ENCODE data around the gene LY6G5B.

The LY6G5B gene

DNA sequence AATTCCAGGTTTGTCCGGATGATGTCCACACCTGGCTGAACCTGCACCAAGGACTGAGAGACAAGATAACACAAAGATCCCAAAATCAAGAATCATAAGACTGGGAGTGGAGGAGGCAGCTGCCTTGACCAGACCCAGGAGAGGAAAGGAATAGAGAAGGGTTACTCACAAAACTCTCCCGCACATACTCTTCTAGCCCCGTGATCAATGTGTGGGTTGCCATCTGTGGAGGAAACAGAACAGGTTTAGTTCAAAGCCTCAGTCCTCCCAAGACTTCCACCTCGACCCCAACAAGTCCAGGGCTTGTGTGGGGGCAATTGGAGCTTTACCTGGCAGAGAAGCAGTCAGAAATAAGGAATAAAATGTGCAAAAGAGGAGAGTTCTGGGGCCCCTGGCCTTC is 28.4 kb upstream of the LY6G5B start:
- no peak for DNase-seq (ENCODE audit: extremely low read depth, low read depth)
- TF ChIP-seq, protein P1, sequence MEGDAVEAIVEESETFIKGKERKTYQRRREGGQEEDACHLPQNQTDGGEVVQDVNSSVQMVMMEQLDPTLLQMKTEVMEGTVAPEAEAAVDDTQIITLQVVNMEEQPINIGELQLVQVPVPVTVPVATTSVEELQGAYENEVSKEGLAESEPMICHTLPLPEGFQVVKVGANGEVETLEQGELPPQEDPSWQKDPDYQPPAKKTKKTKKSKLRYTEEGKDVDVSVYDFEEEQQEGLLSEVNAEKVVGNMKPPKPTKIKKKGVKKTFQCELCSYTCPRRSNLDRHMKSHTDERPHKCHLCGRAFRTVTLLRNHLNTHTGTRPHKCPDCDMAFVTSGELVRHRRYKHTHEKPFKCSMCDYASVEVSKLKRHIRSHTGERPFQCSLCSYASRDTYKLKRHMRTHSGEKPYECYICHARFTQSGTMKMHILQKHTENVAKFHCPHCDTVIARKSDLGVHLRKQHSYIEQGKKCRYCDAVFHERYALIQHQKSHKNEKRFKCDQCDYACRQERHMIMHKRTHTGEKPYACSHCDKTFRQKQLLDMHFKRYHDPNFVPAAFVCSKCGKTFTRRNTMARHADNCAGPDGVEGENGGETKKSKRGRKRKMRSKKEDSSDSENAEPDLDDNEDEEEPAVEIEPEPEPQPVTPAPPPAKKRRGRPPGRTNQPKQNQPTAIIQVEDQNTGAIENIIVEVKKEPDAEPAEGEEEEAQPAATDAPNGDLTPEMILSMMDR (IDR thresholded peaks at IDR 0.05; ENCODE audit: low read depth, low read length) = no peak

DNA sequence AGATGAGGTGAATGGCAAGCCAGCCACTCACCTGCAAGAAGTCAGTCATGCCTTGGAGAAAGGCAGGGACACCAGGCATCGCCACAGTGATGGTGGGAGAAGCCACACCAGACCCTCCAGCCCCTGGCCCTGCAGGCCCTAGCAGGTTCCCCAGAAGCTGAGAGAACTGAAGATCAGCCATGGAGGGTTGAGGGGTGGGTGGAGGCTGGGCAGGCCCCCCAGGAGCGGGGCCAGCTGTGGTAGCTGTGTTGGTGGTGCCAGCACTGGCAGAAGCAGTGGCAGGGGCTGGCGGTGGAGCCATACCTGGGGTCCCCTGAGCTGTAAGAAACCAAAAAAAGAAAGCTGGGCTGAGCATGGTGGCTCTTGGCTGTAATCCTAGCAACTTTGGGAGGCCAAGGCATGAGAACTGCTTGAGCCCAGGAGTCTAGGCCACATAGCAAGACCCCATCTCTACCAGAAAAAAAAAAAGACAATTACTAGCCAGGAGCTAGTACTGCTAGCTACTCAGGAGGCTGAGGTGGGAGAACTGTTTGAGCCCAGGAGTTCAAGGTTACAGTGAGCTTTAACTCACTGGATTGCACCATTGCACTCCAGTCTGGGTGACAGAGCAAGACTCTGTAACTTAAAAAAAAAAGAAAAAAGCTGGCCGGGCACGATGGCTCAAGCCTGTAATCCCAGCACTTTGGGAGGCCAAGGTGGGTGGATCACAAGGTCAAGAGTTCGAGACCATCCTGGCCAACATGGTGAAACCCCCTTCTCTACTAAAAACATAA is 26.8 kb upstream of the LY6G5B start:
- no peak for DNase-seq (ENCODE audit: extremely low read depth, low read depth)
- TF ChIP-seq, protein P1 (IDR thresholded peaks at IDR 0.05; ENCODE audit: low read depth, low read length) = no peak

DNA sequence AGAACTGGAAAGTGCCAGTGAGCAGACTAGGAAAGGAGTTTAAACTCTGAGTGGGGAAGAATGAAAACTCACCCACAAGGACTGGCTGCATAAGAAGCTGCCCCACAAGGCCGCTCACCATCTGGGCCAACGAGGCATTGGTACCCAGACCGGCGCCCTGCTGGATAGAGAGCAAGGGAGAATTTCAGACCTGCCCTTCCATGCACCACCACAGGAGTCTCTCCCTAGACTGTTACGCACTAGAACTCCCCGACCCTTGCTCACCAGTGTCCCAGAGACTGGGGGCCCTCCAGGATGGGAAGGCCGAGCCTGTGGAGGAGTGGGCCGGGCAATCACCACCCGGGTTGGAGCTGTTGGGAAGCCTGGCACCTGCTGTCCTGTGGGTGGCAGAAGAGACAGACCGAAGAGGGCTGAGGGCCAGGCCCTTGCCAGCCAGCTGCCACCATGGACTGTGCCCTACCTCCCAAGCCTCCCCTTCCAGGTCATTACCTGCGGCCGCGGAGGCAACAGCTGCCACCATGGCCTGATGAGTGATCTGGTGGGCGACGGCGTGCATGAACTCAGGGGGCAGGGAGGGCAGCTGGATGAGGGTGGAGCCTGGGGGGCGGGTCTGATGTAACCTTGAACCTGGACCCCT is 25.8 kb upstream of the LY6G5B start:
- TF ChIP-seq, protein P1 (IDR thresholded peaks at IDR 0.05; ENCODE audit: low read depth, low read length) = no peak
- no peak for DNase-seq (ENCODE audit: extremely low read depth, low read depth)

DNA sequence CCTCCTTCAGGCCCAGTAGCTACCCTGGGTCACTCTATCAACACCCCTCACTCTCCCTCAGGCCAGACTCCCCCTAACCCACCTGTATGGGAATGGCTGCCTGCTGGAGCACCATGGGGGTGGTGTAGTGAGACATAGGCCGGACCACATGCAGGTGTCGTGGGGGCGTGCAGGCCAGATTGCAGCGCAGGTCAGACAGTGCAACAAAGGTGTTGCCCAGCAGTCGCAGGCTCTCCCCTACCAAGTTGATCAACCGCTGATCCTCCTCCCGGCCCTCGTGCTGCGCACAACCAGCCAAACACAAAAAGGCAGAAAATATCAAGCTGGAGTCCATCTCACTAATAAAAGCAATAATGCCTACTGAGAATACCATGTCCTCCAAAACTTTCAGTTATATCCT is 24.5 kb upstream of the LY6G5B start:
- TF ChIP-seq, protein P1 (IDR thresholded peaks at IDR 0.05; ENCODE audit: low read depth, low read length) = no peak
- no peak for DNase-seq (ENCODE audit: extremely low read depth, low read depth)

DNA sequence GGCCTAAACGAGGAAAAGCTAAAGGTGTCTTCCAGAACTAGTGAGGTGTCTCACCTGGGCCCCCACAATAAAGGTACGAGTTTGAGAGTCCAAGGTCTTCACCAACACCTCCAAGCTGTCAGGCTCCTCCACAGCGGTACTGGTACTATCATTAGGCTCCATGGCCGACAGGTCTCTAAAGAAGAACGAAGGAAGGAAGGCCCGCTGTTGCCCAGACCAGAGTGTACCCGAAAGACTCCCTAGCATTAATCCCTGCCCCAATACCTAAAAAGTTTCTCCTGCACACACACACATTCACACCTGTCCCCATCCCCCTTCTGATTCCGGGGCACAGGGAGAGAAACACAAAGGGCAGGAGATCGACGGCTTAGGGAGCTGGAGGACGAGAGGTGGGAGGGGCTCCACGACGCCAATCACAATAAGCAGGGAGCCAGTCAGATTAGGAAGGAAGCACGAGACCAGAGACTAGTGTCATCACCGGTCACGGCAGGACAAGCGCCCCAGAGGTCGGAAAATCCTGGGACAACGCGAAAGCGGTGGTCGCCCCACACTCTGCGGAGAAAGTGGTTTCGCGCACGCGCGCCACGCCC is 18.1 kb upstream of the LY6G5B start:
- DNase-seq (ENCODE audit: extremely low read depth, low read depth) = peak; percentile 53
- TF ChIP-seq, protein P1 (IDR thresholded peaks at IDR 0.05; ENCODE audit: low read depth, low read length) = no peak

DNA sequence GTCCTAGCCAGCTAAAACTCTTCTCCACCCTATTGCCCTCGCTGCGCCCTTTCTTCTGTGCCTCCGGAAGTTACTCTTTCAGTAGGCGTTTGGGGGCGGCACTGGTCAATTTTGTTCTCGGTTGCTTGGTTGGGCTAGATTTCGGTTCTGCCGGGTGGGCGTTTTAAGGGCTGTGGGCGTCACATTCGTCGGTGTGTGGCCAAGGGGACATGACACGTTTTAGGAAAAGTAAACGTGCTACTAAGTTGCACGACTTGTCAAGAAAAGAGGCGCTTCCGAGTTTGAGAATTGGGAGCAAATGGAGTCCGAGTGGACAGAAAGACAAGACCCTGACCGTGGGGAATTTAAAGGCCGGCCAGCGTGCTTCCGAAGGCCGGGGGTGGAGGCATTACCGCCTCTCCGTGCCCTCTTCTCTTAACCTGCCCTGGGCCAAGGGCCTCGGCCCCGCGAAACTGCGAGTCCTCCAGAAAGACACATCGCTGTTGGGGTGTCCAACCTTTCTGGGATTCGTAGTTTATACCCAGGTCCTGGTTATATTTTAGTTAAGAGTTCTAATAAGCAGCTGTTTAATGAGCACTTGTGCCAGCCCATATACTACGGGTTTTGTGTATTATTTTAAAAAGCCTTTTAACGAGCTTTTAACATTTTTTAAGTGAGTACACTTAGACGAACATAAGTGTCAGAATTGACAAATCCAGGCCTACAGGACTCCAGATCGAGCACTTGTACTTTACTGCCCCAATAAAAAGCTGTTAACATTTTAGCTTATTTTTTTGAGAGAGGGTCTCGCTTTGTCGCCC is 16.7 kb upstream of the LY6G5B start:
- DNase-seq (ENCODE audit: extremely low read depth, low read depth) = no peak
- TF ChIP-seq, protein P1 (IDR thresholded peaks at IDR 0.05; ENCODE audit: low read depth, low read length) = peak; percentile 9
